Mucosa of rectum (tissue), 2 donors: ENCODE results near the gene CDH6.

Source experiments
- H3K27ac ChIP-seq, 2 donors: one replicate each; pipeline ENCODE4 v1.7.0; 2013; ENCODE audit warnings: inconsistent platforms in 2 of 2, low read depth in 2 of 2, low read length in 2 of 2
- H3K27me3 ChIP-seq, 2 donors: one replicate each; pipeline ENCODE4 v1.7.0; 2013; ENCODE audit warnings: low read length in 2 of 2; ENCODE audit not compliant: control insufficient read depth in 2 of 2, insufficient read depth in 2 of 2
- H3K36me3 ChIP-seq, 2 donors: one replicate each; pipeline ENCODE4 v1.7.0; 2013; ENCODE audit warnings: low read length in 2 of 2; ENCODE audit not compliant: control insufficient read depth in 2 of 2, insufficient read depth in 2 of 2
- H3K4me1 ChIP-seq, 2 donors: one replicate each; pipeline ENCODE4 v1.7.0; 2013; ENCODE audit warnings: low read length in 2 of 2, mild to moderate bottlenecking in 1 of 2; ENCODE audit not compliant: control insufficient read depth in 2 of 2, insufficient read depth in 2 of 2
- H3K4me3 ChIP-seq, 2 donors: one replicate each; pipeline ENCODE4 v1.7.0; 2013; ENCODE audit warnings: low read length in 2 of 2
- H3K9ac ChIP-seq, 2 donors: one replicate each; pipeline ENCODE4 v1.7.0; 2013; ENCODE audit warnings: low read length in 2 of 2, low read depth in 1 of 2, mild to moderate bottlenecking in 1 of 2
- H3K9me3 ChIP-seq, 2 donors: one replicate each; pipeline ENCODE4 v1.7.0; 2013; ENCODE audit warnings: low read length in 2 of 2; ENCODE audit not compliant: control insufficient read depth in 2 of 2
- donor health status: healthy.
- donor health status: Normal muscosa, but diverticular disease.

CDH6 gene

GRCh38 chr5:31235381-31235780, 41.9 kb downstream of the CDH6 start:
- H3K4me1 ChIP-seq, result no peaks in the 10 kb centered on the region
- H3K4me3 ChIP-seq, result no peak overlapping the region
- H3K36me3 ChIP-seq, result no peaks in the 10 kb centered on the region

GRCh38 chr5:31236339-31236738, 42.9 kb downstream of the CDH6 start:
- Histone ChIP-seq H3K9ac (no peak overlapping the region), H3K36me3 (no peaks in the 10 kb centered on the region), H3K4me3 (no peak overlapping the region), H3K9me3 (no peaks in the 10 kb centered on the region), H3K27me3 (no peaks in the 10 kb centered on the region), H3K27ac (no peak overlapping the region), H3K4me1 (no peaks in the 10 kb centered on the region)

More at GRCh38 chr5:31235381-31235780, 41.9 kb downstream of the CDH6 start:
- H3K27me3 ChIP-seq, result no peaks in the 10 kb centered on the region
- no peak overlapping the region for H3K27ac ChIP-seq
- H3K9ac ChIP-seq, result no peak overlapping the region
- H3K9me3 ChIP-seq, result no peaks in the 10 kb centered on the region

- Histone ChIP-seq H3K9ac (no peak overlapping the region), H3K9me3 (no peaks in the 10 kb centered on the region), H3K27ac (no peak overlapping the region), H3K36me3 (no peaks in the 10 kb centered on the region), H3K27me3 (no peaks in the 10 kb centered on the region), H3K4me1 (no peaks in the 10 kb centered on the region), H3K4me3 (no peak overlapping the region)
These were observed 43.7 kb downstream of the CDH6 start for GRCh38 chr5:31237174-31237573.

- no peak overlapping the region for H3K27ac ChIP-seq
These were observed 45.0 kb downstream of the CDH6 start for GRCh38 chr5:31238497-31238896.

GRCh38 chr5:31244921-31245320, 51.4 kb downstream of the CDH6 start:
- no peak overlapping the region for H3K27ac ChIP-seq
- no peaks in the 10 kb centered on the region for H3K4me1 ChIP-seq
- H3K36me3 ChIP-seq, result no peaks in the 10 kb centered on the region
- H3K4me3 ChIP-seq, result no peak overlapping the region
- no peak overlapping the region for H3K9ac ChIP-seq
- no peaks in the 10 kb centered on the region for H3K9me3 ChIP-seq
- no peaks in the 10 kb centered on the region for H3K27me3 ChIP-seq

More at GRCh38 chr5:31238497-31238896, 45.0 kb downstream of the CDH6 start:
- H3K4me1 ChIP-seq, result no peaks in the 10 kb centered on the region
- no peak overlapping the region for H3K9ac ChIP-seq
- no peak overlapping the region for H3K4me3 ChIP-seq
- H3K36me3 ChIP-seq, result no peaks in the 10 kb centered on the region
- no peaks in the 10 kb centered on the region for H3K27me3 ChIP-seq
- no peaks in the 10 kb centered on the region for H3K9me3 ChIP-seq

GRCh38 chr5:31247381-31247780, 53.9 kb downstream of the CDH6 start:
- Histone ChIP-seq H3K36me3 (no peaks in the 10 kb centered on the region), H3K27ac (no peak overlapping the region), H3K9me3 (no peaks in the 10 kb centered on the region), H3K27me3 (no peaks in the 10 kb centered on the region), H3K4me3 (no peak overlapping the region), H3K4me1 (no peaks in the 10 kb centered on the region), H3K9ac (no peak overlapping the region)

- H3K9ac ChIP-seq, result no peak overlapping the region
- H3K27ac ChIP-seq, result no peak overlapping the region
- no peaks in the 10 kb centered on the region for H3K27me3 ChIP-seq
- H3K36me3 ChIP-seq, result no peaks in the 10 kb centered on the region
- H3K4me3 ChIP-seq, result no peak overlapping the region
- H3K4me1 ChIP-seq, result no peaks in the 10 kb centered on the region
- no peaks in the 10 kb centered on the region for H3K9me3 ChIP-seq
These were observed 56.7 kb downstream of the CDH6 start for GRCh38 chr5:31250201-31250600.

- H3K4me1 ChIP-seq, result no peaks in the 10 kb centered on the region
- no peak overlapping the region for H3K27ac ChIP-seq
- H3K27me3 ChIP-seq, result no peaks in the 10 kb centered on the region
- H3K4me3 ChIP-seq, result no peak overlapping the region
- no peaks in the 10 kb centered on the region for H3K9me3 ChIP-seq
- no peaks in the 10 kb centered on the region for H3K36me3 ChIP-seq
- no peak overlapping the region for H3K9ac ChIP-seq
These were observed 57.5 kb downstream of the CDH6 start for GRCh38 chr5:31251032-31251431.

- H3K4me3 ChIP-seq, result no peak overlapping the region
- no peaks in the 10 kb centered on the region for H3K4me1 ChIP-seq
- H3K9me3 ChIP-seq, result no peaks in the 10 kb centered on the region
- H3K9ac ChIP-seq, result no peak overlapping the region
- H3K27me3 ChIP-seq, result no peaks in the 10 kb centered on the region
- no peaks in the 10 kb centered on the region for H3K36me3 ChIP-seq
- no peak overlapping the region for H3K27ac ChIP-seq
These were observed 61.6 kb downstream of the CDH6 start for GRCh38 chr5:31255041-31255440.

- Histone ChIP-seq H3K4me3 (no peak overlapping the region), H3K36me3 (no peaks in the 10 kb centered on the region), H3K9me3 (no peaks in the 10 kb centered on the region), H3K4me1 (no peaks in the 10 kb centered on the region), H3K9ac (no peak overlapping the region), H3K27me3 (no peaks in the 10 kb centered on the region), H3K27ac (no peak overlapping the region)
These were observed 74.8 kb downstream of the CDH6 start for GRCh38 chr5:31268256-31268655.

- no peaks in the 10 kb centered on the region for H3K36me3 ChIP-seq
- H3K9me3 ChIP-seq, result no peaks in the 10 kb centered on the region
- H3K4me3 ChIP-seq, result no peak overlapping the region
- H3K4me1 ChIP-seq, result no peaks in the 10 kb centered on the region
- H3K9ac ChIP-seq, result no peak overlapping the region
- no peak overlapping the region for H3K27ac ChIP-seq
- H3K27me3 ChIP-seq, result no peaks in the 10 kb centered on the region
These were observed 75.2 kb downstream of the CDH6 start for GRCh38 chr5:31268686-31269085.
